ENCODE measurements around the gene FNIP2. TPM values are rescaled to one million over a fixed set of nuclear protein-coding genes. Genes with fewer than 3 reads are reported as not detected.
A peak's percentile ranks its signal among the peaks of the same experiment; 100 is the strongest.

The FNIP2 gene
- total and polyA plus RNA-seq, 12 donors: 8.5 to 89.7 (median 47.0) TPM

GRCh38 chr4:158801066-158801465 is 32.2 kb downstream of the FNIP2 start:
- no peak for DNase-seq
- ATAC-seq: peak in 6 of 8 donors; percentile 60 to 76 (median 66)
- TF ChIP-seq CTCF (IDR thresholded peaks at IDR 0.05): no peak
- peak overlapping the region in 8 of 10 donors; percentile 10 to 68 (median 44) for H3K27ac ChIP-seq
- H3K9me3 ChIP-seq: no peaks in the 10 kb centered on the region
- H3K36me3 ChIP-seq: no peaks in the 10 kb centered on the region
- H3K27me3 ChIP-seq: no peaks in the 10 kb centered on the region
- 43 to 66% methylated on average over 4 of the region's 4 CpGs for WGBS, 2 donors
- H3K4me3 ChIP-seq: no peak overlapping the region
- intact Hi-C loops (cut with DNase I): loop anchor here in 1 of 10 donors (1.0 to 5.0 kb wide), 2 partner anchors 23 to 41 kb away; no protein-coding TSS in a partner anchor
- peaks cover 3 to 85% (median 50%) of the 10 kb centered on the region in 9 donors for H3K4me1 ChIP-seq

- no peak for DNase-seq
- H3K4me1 ChIP-seq: peaks cover 3 to 87% (median 53%) of the 10 kb centered on the region in 9 donors
- no peaks in the 10 kb centered on the region for H3K36me3 ChIP-seq
- intact Hi-C loops (cut with DNase I): loop anchor here in 1 of 10 donors (1.0 to 5.0 kb wide), 2 partner anchors 23 to 41 kb away; no protein-coding TSS in a partner anchor
- TF ChIP-seq CTCF (IDR thresholded peaks at IDR 0.05): no peak
- H3K9me3 ChIP-seq: no peaks in the 10 kb centered on the region
- ATAC-seq: no peak
- H3K27me3 ChIP-seq: no peaks in the 10 kb centered on the region
- 85 to 91% methylated on average over 3 of the region's 3 CpGs for WGBS, 2 donors
- no peak overlapping the region for H3K4me3 ChIP-seq
- peak overlapping the region in 6 of 10 donors; percentile 10 to 68 (median 54) for H3K27ac ChIP-seq
Measured at GRCh38 chr4:158801677-158802076, 32.9 kb downstream of the FNIP2 start.

- no peaks in the 10 kb centered on the region for H3K27me3 ChIP-seq
- peaks cover 3 to 88% (median 53%) of the 10 kb centered on the region in 9 donors for H3K4me1 ChIP-seq
- H3K9me3 ChIP-seq: no peaks in the 10 kb centered on the region
- ATAC-seq (no peak), DNase-seq (no peak)
- no peak overlapping the region for H3K4me3 ChIP-seq
- H3K36me3 ChIP-seq: no peaks in the 10 kb centered on the region
- intact Hi-C loops (cut with DNase I): loop anchor here in 1 of 10 donors (5.0 kb wide), 1 partner anchor 39 kb away; no protein-coding TSS in a partner anchor
- TF ChIP-seq CTCF (IDR thresholded peaks at IDR 0.05): no peak
- no peak overlapping the region for H3K27ac ChIP-seq
- 61 to 76% methylated on average over 1 of the region's 1 CpG for WGBS, 2 donors
Measured at GRCh38 chr4:158802914-158803313, 34.1 kb downstream of the FNIP2 start.

DNA sequence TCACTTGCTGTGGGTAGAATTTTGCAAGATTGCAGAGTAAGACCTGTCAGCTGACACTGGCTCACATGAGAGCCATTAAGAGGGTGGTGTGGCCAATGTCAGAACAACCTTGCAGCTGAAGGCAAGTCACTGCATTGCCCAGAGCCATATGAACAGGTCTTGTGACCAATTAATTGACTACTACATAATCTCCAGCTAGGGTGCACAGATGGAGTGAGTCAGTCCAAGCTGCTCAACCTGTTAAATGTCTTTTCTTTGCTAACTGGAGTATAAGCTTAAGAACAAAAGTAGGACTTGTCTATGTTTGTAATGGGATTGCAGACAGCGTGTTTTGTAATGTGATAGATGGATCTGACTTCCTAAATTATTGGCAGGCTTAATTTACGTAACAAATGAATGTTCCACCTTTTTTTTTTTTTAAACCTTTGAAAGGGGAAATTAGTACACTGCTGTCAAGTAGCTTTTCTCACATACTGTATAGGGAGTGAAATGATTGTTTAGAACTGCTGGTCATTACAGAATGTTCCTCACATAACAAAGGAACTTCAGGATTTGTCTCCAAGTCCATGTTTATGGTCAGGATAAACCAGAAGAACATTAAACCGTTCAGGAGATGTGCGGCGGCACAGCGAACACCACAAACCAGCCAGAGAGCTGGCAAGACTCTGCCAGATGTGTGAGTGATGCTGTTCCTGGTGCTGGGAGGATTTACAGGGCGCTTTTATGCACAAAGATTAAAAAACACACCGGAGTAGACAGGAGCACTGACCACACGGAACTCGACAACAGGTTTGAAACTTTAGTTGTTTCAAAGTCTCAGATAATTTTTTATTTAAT is 37.0 kb downstream of the FNIP2 start:
- H3K36me3 ChIP-seq: no peaks in the 10 kb centered on the region
- H3K9me3 ChIP-seq: no peaks in the 10 kb centered on the region
- no peaks in the 10 kb centered on the region for H3K27me3 ChIP-seq
- 49 to 67% methylated on average over 10 of the region's 10 CpGs for WGBS, 2 donors
- intact Hi-C loops (cut with DNase I): loop anchor here in 2 of 10 donors (5.0 kb wide), 2 partner anchors 36 to 39 kb away; partner anchors contain the start of gene FNIP2 (in 1 of the 2)
- ATAC-seq (peak; percentile 43 to 74 (median 60)), DNase-seq (no peak)
- peak overlapping the region in 9 of 10 donors; percentile 4 to 44 (median 18) for H3K4me3 ChIP-seq
- H3K4me1 ChIP-seq: peaks cover 12 to 90% (median 66%) of the 10 kb centered on the region in 9 donors
- TF ChIP-seq CTCF (IDR thresholded peaks at IDR 0.05): no peak
- H3K27ac ChIP-seq: peak overlapping the region in 9 of 10 donors; percentile 40 to 89 (median 69)

All from heart right ventricle (tissue), 16 donors.